ENCODE data around the gene PRICKLE2.

PRICKLE2 gene

GRCh38 chr3:64176461-64176996 lies 48.7 kb downstream of the PRICKLE2 start:
- no peaks in the 10 kb centered on the region for H3K9me3 ChIP-seq (ENCODE audit: control insufficient read depth, low read depth, low read length)
- H3K36me3 ChIP-seq (ENCODE audit: control insufficient read depth, low read depth, low read length) = no peaks in the 10 kb centered on the region
- H3K27me3 ChIP-seq (ENCODE audit: control insufficient read depth, insufficient read depth, low read length) = no peaks in the 10 kb centered on the region
- H3K4me3 ChIP-seq (ENCODE audit: low read length) = no peak overlapping the region
- no peak overlapping the region for H3K9ac ChIP-seq (ENCODE audit: low read length)
- no peaks in the 10 kb centered on the region for H3K4me1 ChIP-seq (ENCODE audit: control insufficient read depth, low read depth, low read length)
- no peak overlapping the region for H3K27ac ChIP-seq (ENCODE audit: low read length)

GRCh38 chr3:64174328-64174727 lies 50.9 kb downstream of the PRICKLE2 start:
- H3K27me3 ChIP-seq (ENCODE audit: control insufficient read depth, insufficient read depth, low read length) = no peaks in the 10 kb centered on the region
- H3K4me3 ChIP-seq (ENCODE audit: low read length) = no peak overlapping the region
- H3K27ac ChIP-seq (ENCODE audit: low read length) = no peak overlapping the region
- no peaks in the 10 kb centered on the region for H3K9me3 ChIP-seq (ENCODE audit: control insufficient read depth, low read depth, low read length)
- H3K9ac ChIP-seq (ENCODE audit: low read length) = no peak overlapping the region
- no peaks in the 10 kb centered on the region for H3K4me1 ChIP-seq (ENCODE audit: control insufficient read depth, low read depth, low read length)
- no peaks in the 10 kb centered on the region for H3K36me3 ChIP-seq (ENCODE audit: control insufficient read depth, low read depth, low read length)

DNA sequence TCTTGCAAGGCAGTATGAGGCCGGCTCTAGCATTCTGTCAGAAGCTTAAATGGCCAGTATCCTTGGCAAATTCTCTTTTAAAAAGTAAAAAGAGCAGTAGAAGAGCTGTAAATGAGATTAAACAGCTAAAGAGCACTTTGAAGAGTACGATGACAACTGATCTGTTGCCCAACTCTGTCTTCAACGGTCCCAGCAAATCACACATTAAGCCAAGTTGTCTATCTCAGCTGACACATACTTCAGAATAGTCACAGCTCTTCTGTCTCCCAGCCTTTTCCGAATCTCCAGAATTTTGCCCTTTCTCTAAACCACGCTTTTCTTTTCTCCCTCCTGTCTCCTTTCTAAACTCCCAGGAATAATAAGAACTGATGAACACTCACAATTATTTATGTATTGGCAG lies 51.7 kb downstream of the PRICKLE2 start:
- Histone ChIP-seq H3K27ac (ENCODE audit: low read length) (no peak overlapping the region), H3K36me3 (ENCODE audit: control insufficient read depth, low read depth, low read length) (no peaks in the 10 kb centered on the region), H3K27me3 (ENCODE audit: control insufficient read depth, insufficient read depth, low read length) (no peaks in the 10 kb centered on the region), H3K9ac (ENCODE audit: low read length) (no peak overlapping the region), H3K9me3 (ENCODE audit: control insufficient read depth, low read depth, low read length) (no peaks in the 10 kb centered on the region), H3K4me3 (ENCODE audit: low read length) (no peak overlapping the region), H3K4me1 (ENCODE audit: control insufficient read depth, low read depth, low read length) (no peaks in the 10 kb centered on the region)

GRCh38 chr3:64170270-64170669 lies 55.0 kb downstream of the PRICKLE2 start:
- no peak overlapping the region for H3K4me3 ChIP-seq (ENCODE audit: low read length)
- H3K36me3 ChIP-seq (ENCODE audit: control insufficient read depth, low read depth, low read length) = no peaks in the 10 kb centered on the region
- H3K4me1 ChIP-seq (ENCODE audit: control insufficient read depth, low read depth, low read length) = peaks cover 6% of the 10 kb centered on the region
- H3K27me3 ChIP-seq (ENCODE audit: control insufficient read depth, insufficient read depth, low read length) = no peaks in the 10 kb centered on the region
- no peaks in the 10 kb centered on the region for H3K9me3 ChIP-seq (ENCODE audit: control insufficient read depth, low read depth, low read length)
- H3K27ac ChIP-seq (ENCODE audit: low read length) = no peak overlapping the region
- H3K9ac ChIP-seq (ENCODE audit: low read length) = no peak overlapping the region

DNA sequence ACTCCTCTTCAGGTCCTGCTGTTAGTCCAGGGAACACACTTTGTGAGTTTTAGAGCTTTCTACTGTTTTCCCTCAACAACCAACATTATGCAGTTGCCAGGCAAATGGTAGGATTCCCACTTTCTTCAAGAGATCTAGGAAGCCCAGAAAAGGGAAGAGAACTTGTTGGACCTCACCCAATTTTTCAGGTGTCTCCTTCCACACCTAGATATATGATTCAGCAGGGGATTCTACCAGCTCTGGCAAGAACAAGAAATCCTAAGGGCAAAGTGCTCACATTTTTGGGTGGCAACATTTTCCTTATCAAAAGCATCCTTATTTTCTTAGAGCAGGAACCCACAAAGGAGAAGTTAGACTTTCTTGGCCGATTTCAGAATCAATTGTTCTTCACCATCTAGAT lies 57.4 kb downstream of the PRICKLE2 start:
- no peak overlapping the region for H3K4me3 ChIP-seq (ENCODE audit: low read length)
- no peak overlapping the region for H3K27ac ChIP-seq (ENCODE audit: low read length)
- H3K36me3 ChIP-seq (ENCODE audit: control insufficient read depth, low read depth, low read length) = no peaks in the 10 kb centered on the region
- no peaks in the 10 kb centered on the region for H3K9me3 ChIP-seq (ENCODE audit: control insufficient read depth, low read depth, low read length)
- H3K27me3 ChIP-seq (ENCODE audit: control insufficient read depth, insufficient read depth, low read length) = no peaks in the 10 kb centered on the region
- H3K4me1 ChIP-seq (ENCODE audit: control insufficient read depth, low read depth, low read length) = peaks cover 15% of the 10 kb centered on the region
- no peak overlapping the region for H3K9ac ChIP-seq (ENCODE audit: low read length)

DNA sequence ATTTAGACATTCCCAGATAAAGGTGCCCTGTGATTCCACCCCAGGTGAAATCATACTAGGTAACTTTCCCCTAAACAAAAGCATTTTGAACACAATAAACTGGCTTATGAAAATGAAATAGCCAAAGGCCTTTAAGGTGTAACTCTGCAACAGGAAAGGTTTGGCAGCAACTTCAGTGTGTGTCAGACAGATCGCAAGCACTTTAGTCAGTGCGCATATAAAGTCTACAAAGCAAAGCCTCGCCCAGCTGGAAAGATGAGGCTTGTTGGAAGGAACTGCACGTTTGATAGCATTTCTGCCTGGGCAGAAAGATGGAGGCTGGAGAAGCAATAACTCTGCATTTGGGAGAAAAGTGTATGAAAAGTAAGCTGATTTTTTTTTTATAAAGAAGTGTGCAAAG lies 57.9 kb downstream of the PRICKLE2 start:
- Histone ChIP-seq H3K36me3 (ENCODE audit: control insufficient read depth, low read depth, low read length) (no peaks in the 10 kb centered on the region), H3K9ac (ENCODE audit: low read length) (no peak overlapping the region), H3K27ac (ENCODE audit: low read length) (no peak overlapping the region), H3K4me1 (ENCODE audit: control insufficient read depth, low read depth, low read length) (peaks cover 20% of the 10 kb centered on the region), H3K9me3 (ENCODE audit: control insufficient read depth, low read depth, low read length) (no peaks in the 10 kb centered on the region), H3K4me3 (ENCODE audit: low read length) (no peak overlapping the region), H3K27me3 (ENCODE audit: control insufficient read depth, insufficient read depth, low read length) (no peaks in the 10 kb centered on the region)

GRCh38 chr3:64166584-64167162 lies 58.6 kb downstream of the PRICKLE2 start:
- no peak overlapping the region for H3K4me3 ChIP-seq (ENCODE audit: low read length)
- no peak overlapping the region for H3K9ac ChIP-seq (ENCODE audit: low read length)
- no peak overlapping the region for H3K27ac ChIP-seq (ENCODE audit: low read length)
- H3K9me3 ChIP-seq (ENCODE audit: control insufficient read depth, low read depth, low read length) = no peaks in the 10 kb centered on the region
- peaks cover 27% of the 10 kb centered on the region for H3K4me1 ChIP-seq (ENCODE audit: control insufficient read depth, low read depth, low read length)
- H3K36me3 ChIP-seq (ENCODE audit: control insufficient read depth, low read depth, low read length) = no peaks in the 10 kb centered on the region
- H3K27me3 ChIP-seq (ENCODE audit: control insufficient read depth, insufficient read depth, low read length) = no peaks in the 10 kb centered on the region

DNA sequence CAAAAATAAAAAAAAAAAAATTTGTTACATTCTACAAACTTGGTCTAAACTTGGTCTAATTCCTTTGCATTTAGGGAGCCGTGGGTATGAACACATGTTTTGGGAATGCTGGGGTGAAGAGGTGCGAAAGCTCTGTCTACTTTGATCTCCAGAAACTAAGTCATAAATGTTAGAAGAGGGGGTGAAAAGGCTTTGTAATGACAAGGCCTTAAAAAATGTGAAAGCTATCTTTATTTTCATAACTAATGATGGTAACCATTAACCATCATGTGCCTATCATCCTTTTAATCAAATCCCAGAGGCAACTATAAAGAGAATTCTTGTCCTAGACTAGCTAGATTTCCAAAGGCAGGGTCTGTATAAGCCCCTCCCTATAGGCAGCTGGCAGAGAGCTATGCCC lies 60.9 kb downstream of the PRICKLE2 start:
- Histone ChIP-seq H3K4me3 (ENCODE audit: low read length) (no peak overlapping the region), H3K9ac (ENCODE audit: low read length) (no peak overlapping the region), H3K27ac (ENCODE audit: low read length) (no peak overlapping the region), H3K27me3 (ENCODE audit: control insufficient read depth, insufficient read depth, low read length) (no peaks in the 10 kb centered on the region), H3K36me3 (ENCODE audit: control insufficient read depth, low read depth, low read length) (no peaks in the 10 kb centered on the region), H3K4me1 (ENCODE audit: control insufficient read depth, low read depth, low read length) (peaks cover 33% of the 10 kb centered on the region), H3K9me3 (ENCODE audit: control insufficient read depth, low read depth, low read length) (no peaks in the 10 kb centered on the region)

GRCh38 chr3:64163755-64164148 lies 61.5 kb downstream of the PRICKLE2 start:
- no peak overlapping the region for H3K27ac ChIP-seq (ENCODE audit: low read length)
- no peak overlapping the region for H3K9ac ChIP-seq (ENCODE audit: low read length)
- peaks cover 33% of the 10 kb centered on the region for H3K4me1 ChIP-seq (ENCODE audit: control insufficient read depth, low read depth, low read length)
- no peaks in the 10 kb centered on the region for H3K27me3 ChIP-seq (ENCODE audit: control insufficient read depth, insufficient read depth, low read length)
- H3K36me3 ChIP-seq (ENCODE audit: control insufficient read depth, low read depth, low read length) = no peaks in the 10 kb centered on the region
- no peaks in the 10 kb centered on the region for H3K9me3 ChIP-seq (ENCODE audit: control insufficient read depth, low read depth, low read length)
- no peak overlapping the region for H3K4me3 ChIP-seq (ENCODE audit: low read length)

DNA sequence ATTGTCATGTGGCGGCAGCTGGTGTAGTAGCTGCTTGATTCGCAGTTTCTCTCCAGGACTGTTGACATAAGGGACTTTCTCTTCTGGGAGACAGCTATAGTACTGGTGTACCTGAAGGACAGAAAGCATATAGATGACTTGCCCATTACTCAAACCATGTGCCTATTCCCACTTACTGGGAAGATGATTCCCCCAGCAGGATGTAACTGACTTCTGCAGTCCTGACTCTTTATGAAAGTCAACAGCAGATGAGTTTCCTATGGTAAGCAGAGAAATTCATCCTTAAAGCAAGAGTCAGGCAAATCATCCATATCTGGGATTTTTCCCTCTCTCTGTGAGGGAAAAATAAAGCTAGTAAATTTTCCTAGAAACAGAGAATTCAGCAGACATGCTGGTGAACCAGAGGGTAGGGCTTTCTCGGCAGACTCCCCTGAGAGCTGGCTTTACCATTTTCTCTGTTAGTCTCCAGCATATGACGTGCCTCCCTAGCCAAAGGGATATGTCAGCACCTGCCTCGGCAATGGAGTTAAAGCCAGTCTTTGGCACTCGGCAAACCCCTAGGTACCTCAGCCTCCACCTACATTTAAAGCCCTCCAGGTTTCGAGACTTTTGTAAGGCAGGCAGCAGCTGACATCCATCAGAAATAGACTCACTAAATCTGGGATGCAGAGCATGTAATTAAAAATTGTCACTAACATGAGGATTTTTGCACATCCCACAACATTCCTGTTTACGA lies 62.1 kb downstream of the PRICKLE2 start:
- peaks cover 37% of the 10 kb centered on the region for H3K4me1 ChIP-seq (ENCODE audit: control insufficient read depth, low read depth, low read length)
- H3K27ac ChIP-seq (ENCODE audit: low read length) = no peak overlapping the region
- no peak overlapping the region for H3K9ac ChIP-seq (ENCODE audit: low read length)
- no peaks in the 10 kb centered on the region for H3K36me3 ChIP-seq (ENCODE audit: control insufficient read depth, low read depth, low read length)
- H3K9me3 ChIP-seq (ENCODE audit: control insufficient read depth, low read depth, low read length) = no peaks in the 10 kb centered on the region
- no peaks in the 10 kb centered on the region for H3K27me3 ChIP-seq (ENCODE audit: control insufficient read depth, insufficient read depth, low read length)
- H3K4me3 ChIP-seq (ENCODE audit: low read length) = no peak overlapping the region

GRCh38 chr3:64161481-64161952 lies 63.7 kb downstream of the PRICKLE2 start:
- Histone ChIP-seq H3K4me3 (ENCODE audit: low read length) (no peak overlapping the region), H3K36me3 (ENCODE audit: control insufficient read depth, low read depth, low read length) (no peaks in the 10 kb centered on the region), H3K4me1 (ENCODE audit: control insufficient read depth, low read depth, low read length) (peaks cover 47% of the 10 kb centered on the region), H3K27me3 (ENCODE audit: control insufficient read depth, insufficient read depth, low read length) (no peaks in the 10 kb centered on the region), H3K27ac (ENCODE audit: low read length) (no peak overlapping the region), H3K9me3 (ENCODE audit: control insufficient read depth, low read depth, low read length) (no peaks in the 10 kb centered on the region), H3K9ac (ENCODE audit: low read length) (no peak overlapping the region)
